Astrocyte of the spinal cord (primary cell): ENCODE results near the gene MEF2D.

Experiments used
- DNase-seq: peaks from one replicate; pipeline ENCODE4 v3.0.0; 2011; ENCODE audit warnings: low read depth, low spot score
- H3K4me3 ChIP-seq: 2 replicates; pipeline ENCODE4 v1.5.1; 2011; ENCODE audit warnings: low read depth, mild to moderate bottlenecking, low read length, moderate library complexity
- in situ Hi-C: cut with HindIII; loops from 2 replicates; pipeline ENCODE4 v1.10.0; 2017; ENCODE audit warnings: low sequenced_read_pairs
- TF ChIP-seq, protein P1 (sequence below): IDR thresholded peaks from 2 replicates; pipeline ENCODE4 v1.5.1; 2012; ENCODE audit warnings: low read depth, mild to moderate bottlenecking, low read length, inconsistent platforms

MEF2D gene

DNA sequence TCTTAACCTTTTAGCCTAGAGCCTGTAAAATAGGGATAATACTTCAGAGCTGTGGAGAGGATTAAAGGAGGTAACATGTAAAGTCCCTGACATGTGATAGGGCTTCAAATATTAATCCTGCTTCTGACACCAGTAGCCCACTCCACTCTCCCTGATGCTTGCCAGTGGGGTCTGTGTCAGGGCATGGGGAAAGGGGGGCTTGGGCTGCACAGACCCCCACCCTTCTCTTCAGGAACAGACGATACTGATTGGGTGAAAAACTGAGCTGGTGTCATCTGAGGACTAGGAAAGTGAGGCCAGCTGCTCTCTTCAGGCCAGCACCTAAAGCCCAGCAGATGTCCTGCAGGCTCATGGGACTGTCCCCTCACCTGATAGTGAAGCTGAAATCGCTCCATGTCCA is 27.0 kb upstream of the MEF2D start:
- in situ Hi-C loops: no loop called here
- no peak for DNase-seq
- TF ChIP-seq, protein P1, sequence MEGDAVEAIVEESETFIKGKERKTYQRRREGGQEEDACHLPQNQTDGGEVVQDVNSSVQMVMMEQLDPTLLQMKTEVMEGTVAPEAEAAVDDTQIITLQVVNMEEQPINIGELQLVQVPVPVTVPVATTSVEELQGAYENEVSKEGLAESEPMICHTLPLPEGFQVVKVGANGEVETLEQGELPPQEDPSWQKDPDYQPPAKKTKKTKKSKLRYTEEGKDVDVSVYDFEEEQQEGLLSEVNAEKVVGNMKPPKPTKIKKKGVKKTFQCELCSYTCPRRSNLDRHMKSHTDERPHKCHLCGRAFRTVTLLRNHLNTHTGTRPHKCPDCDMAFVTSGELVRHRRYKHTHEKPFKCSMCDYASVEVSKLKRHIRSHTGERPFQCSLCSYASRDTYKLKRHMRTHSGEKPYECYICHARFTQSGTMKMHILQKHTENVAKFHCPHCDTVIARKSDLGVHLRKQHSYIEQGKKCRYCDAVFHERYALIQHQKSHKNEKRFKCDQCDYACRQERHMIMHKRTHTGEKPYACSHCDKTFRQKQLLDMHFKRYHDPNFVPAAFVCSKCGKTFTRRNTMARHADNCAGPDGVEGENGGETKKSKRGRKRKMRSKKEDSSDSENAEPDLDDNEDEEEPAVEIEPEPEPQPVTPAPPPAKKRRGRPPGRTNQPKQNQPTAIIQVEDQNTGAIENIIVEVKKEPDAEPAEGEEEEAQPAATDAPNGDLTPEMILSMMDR: no peak
- no peak overlapping the region for H3K4me3 ChIP-seq

DNA sequence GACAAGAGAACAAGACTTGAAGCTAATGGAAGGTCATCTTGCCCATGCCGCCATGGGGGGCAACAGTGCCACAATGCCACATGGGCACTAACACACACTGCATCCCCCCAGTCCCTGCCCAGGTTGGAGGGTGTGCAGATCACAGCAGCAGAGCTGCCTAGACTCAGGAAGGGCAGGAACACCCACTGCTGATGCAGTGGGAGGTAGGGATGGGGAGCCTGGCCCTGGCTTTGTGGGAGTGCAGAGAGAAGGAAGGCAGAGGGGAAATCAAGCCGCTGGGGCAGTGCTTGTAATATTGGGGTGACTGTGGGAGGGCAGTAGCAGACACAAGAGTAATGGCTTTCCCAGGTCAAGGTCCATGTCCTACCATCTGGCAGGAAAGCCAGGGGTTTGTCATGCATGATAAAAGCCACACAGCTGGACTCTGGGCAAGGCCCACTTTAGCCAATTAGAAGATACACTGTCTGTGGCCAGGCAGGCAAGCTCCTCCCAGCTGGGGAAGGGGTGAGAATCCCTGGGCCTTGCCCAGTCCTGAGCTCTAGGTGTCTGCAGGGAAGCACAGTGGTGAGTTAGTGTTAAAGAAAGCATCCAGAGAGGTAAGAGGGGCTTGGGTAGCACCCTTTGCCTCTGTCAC is 25.4 kb upstream of the MEF2D start:
- TF ChIP-seq, protein P1: no peak
- in situ Hi-C loops: no loop called here

DNA sequence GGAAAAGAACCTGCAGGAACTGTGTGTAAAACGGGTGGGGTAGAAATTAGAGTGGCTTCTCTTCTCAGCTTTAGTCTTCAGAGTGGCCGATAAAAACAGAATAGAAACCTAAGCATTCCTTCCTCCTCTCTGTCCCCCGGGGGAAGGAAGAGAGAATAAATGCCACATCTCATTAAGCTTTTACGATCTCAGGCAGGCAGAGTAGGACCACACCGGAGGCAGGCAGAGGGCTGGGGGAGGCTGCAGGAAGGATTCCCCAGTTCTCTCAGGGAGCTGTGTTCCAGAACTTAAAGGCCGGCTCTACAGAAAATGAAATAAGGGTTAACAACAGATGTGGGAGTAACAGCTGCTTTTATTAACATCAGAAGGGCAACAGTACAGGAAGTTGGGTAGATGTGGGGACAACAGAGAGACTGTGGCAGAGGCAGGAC is 24.5 kb upstream of the MEF2D start:
- TF ChIP-seq, protein P1: no peak
- no peak for DNase-seq
- H3K4me3 ChIP-seq: no peak overlapping the region
- in situ Hi-C loops: no loop called here

More for the DNA sequence above, 25.4 kb upstream of the MEF2D start:
- no peak for DNase-seq
- H3K4me3 ChIP-seq: no peak overlapping the region

DNA sequence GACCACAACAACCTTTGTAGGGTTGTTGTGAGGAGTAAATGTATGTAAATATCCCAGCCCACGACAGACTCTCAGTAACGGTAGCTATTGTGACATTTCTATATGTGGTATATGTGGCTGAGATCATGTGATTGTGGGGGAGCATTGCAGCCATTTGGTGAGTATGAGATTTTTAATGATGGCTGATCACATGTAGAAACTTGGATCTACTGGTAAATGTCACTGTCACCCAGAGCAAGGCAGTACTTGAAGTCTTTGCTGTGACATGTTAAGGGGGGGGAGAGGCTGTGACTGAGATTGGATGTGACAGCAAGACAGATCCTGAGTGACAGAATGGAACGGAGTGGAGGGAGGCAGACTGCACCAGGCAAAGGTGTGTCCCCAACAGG is 23.9 kb upstream of the MEF2D start:
- no peak overlapping the region for H3K4me3 ChIP-seq
- TF ChIP-seq, protein P1: no peak
- in situ Hi-C loops: no loop called here
- DNase-seq: no peak

GRCh38 chr1:156523801-156524480 is 23.4 kb upstream of the MEF2D start:
- no peak for DNase-seq
- in situ Hi-C loops: no loop called here
- TF ChIP-seq, protein P1: no peak
- H3K4me3 ChIP-seq: no peak overlapping the region

DNA sequence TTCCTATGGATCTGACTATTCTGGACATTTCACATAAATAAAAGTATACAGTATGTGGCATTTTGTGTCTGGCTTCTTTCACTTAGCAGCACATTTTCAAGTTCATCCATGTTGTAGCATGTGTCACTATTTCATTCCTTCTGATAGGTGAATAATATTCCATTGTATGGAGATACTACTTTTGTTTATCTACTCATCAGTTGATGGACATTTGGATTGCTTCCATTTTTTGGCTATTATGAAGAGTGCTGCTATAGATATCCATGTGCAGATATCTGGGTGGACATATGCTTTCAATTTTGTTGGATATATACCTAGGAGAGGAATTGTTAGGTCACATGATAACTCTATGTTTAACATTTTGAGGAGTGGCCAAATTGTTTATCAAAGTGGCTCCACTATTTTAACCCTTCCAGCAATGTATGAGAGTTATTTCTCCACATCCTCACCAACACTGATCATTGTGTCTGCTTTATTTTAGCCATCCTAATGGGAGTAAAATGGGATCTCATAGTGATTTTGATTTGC is 21.9 kb upstream of the MEF2D start:
- in situ Hi-C loops: no loop called here
- H3K4me3 ChIP-seq: no peak overlapping the region
- no peak for DNase-seq
- TF ChIP-seq, protein P1: no peak
